Mucosa of gallbladder (tissue), 1 donor: ENCODE data around the gene RAX2. TPM values are rescaled to one million over a fixed set of nuclear protein-coding genes. Genes with fewer than 3 reads are reported as not detected.
"Not testable (repeated sequence)": the region's sequence is repeated elsewhere in the genome, so short reads cannot be mapped to it uniquely, and the experiment has no call there.

Source experiments
- DNase-seq: peaks from one replicate; pipeline ENCODE4 v3.0.0-alpha.2; 2020; ENCODE audit warnings: low spot score
- total RNA-seq: library from RNA; stranded (reverse); gene quantifications from one replicate; pipeline ENCODE4 v1.2.1, GENCODE V29; 2021
- donor health status: DM: no; HTN: no; CAD: no.

Gene RAX2
- total RNA-seq, 1 donor from 2014 or later: not detected

- no peak for DNase-seq
Observed at GRCh38 chr19:3760871-3761361, 11.1 kb downstream of the RAX2 start.

- DNase-seq: no peak
Observed at GRCh38 chr19:3759482-3760254, 12.4 kb downstream of the RAX2 start.

- DNase-seq: not testable (repeated sequence)
Observed at GRCh38 chr19:3758297-3758696, 13.7 kb downstream of the RAX2 start.

GRCh38 chr19:3757705-3758104 lies 14.3 kb downstream of the RAX2 start:
- DNase-seq: not testable (repeated sequence)

GRCh38 chr19:3753631-3754410 lies 18.2 kb downstream of the RAX2 start:
- DNase-seq: no peak

GRCh38 chr19:3752492-3752891 lies 19.5 kb downstream of the RAX2 start:
- no peak for DNase-seq

- DNase-seq: no peak
Observed at GRCh38 chr19:3751236-3751635, 20.8 kb downstream of the RAX2 start.

GRCh38 chr19:3750211-3750610 lies 21.8 kb downstream of the RAX2 start:
- DNase-seq: no peak

- no peak for DNase-seq
Observed at GRCh38 chr19:3748965-3749364, 23.1 kb downstream of the RAX2 start.

- no peak for DNase-seq
Observed at GRCh38 chr19:3746371-3747056, 25.5 kb downstream of the RAX2 start.

- DNase-seq: no peak
Observed at GRCh38 chr19:3745363-3746045, 26.5 kb downstream of the RAX2 start.

- no peak for DNase-seq
Observed at GRCh38 chr19:3743486-3743885, 28.5 kb downstream of the RAX2 start.

- DNase-seq: no peak
Observed at GRCh38 chr19:3740431-3740830, 31.6 kb downstream of the RAX2 start.

- no peak for DNase-seq
Observed at GRCh38 chr19:3738477-3739220, 33.4 kb downstream of the RAX2 start.

GRCh38 chr19:3737487-3738205 lies 34.4 kb downstream of the RAX2 start:
- DNase-seq: no peak

GRCh38 chr19:3736106-3736724 lies 35.8 kb downstream of the RAX2 start:
- DNase-seq: no peak

- DNase-seq: no peak
Observed at GRCh38 chr19:3734310-3734600, 37.8 kb downstream of the RAX2 start.

- no peak for DNase-seq
Observed at GRCh38 chr19:3733549-3734309, 38.3 kb downstream of the RAX2 start.

GRCh38 chr19:3732108-3732507 lies 39.9 kb downstream of the RAX2 start:
- no peak for DNase-seq
